ENCODE results near the gene RTN4R.

The RTN4R gene

DNA sequence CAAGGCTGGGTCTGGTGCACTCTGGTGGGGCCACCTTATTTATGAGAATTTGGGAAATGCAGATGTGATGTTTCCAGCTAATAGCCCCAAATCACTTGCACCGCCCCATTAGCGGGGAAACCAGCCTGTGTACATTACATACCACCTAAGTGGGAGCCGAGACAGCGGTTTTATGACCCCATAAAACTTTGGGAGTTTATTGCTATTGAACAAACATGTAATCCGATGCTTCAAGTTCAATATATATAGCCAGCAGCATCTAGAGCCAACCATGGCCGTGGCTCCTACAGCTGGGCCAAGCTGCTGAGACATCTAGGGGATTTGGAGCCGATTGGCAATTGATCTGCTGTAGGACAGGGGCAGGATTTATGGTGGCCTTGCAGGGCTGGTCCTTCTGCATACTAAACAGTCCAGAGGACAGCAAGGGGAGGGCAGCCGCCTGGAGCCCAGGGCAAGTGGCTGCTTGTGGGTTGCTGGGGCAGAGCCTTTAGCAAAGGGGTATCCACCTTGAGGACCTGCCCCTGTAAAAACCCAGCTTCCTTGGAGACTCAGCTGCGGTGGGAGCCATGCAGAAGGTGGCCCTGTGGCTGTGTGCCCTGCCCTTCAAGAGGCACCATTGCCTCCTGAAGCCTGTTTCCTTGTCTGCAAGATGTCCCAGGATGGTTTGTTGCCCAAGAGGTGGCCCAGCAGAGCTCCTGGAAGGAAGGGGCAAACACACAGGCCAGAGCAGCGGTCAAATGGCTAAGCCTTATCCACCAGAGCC is 69.4 kb downstream of the RTN4R start:
- Histone ChIP-seq H3K4me1 (peaks cover 21 to 68% (median 58%) of the 10 kb centered on the region in 10 experiments), H3K9me3 (replicated peaks in 1 of 11) (no peaks in the 10 kb centered on the region), H3K36me3 (no peaks in the 10 kb centered on the region), H4K20me1 (no peaks in the 10 kb centered on the region), H3K27me3 (no peaks in the 10 kb centered on the region), H3K4me2 (no peak overlapping the region), H3K9ac (no peak overlapping the region), H3K4me3 (no peak overlapping the region), H3K27ac (no peak overlapping the region)
- no peak for TF ChIP-seq Cebpa-rat (IDR thresholded peaks at IDR 0.05)

DNA sequence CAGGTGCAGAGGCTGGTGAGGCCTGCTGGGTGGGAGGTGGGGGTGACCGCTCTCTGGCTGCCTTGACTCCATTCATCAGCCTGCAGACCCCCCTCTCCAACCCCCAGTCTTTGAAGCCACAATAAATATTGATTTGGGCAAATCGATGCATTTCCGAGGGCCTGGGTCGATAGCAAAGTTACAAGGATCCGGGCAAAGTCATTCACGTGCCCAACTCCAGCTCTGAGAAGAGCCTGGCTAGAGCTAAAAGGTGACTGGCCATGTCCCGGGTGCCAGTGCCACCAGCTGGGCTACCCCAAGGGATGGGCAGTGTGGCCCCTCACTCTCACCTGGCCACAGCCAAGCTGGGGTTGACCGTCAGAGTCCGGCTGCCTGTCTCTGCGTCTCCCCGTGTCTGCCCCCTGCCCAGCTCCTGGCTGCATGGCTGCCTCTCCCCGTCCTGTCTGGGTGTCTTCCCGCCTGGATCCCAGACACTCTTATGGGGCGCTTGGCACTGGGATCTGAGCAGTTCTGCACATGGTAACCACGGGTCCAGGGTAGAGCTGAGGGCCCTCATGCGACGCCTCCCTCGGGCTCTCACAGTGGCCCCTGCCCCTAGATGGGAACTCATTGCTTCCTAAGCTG is 70.6 kb downstream of the RTN4R start:
- Histone ChIP-seq H3K4me3 (no peak overlapping the region), H3K4me2 (no peak overlapping the region), H3K36me3 (no peaks in the 10 kb centered on the region), H3K9me3 (replicated peaks in 1 of 11) (no peaks in the 10 kb centered on the region), H4K20me1 (no peaks in the 10 kb centered on the region), H3K9ac (no peak overlapping the region), H3K4me1 (peaks cover 17 to 68% (median 53%) of the 10 kb centered on the region in 10 experiments), H3K27ac (no peak overlapping the region), H3K27me3 (no peaks in the 10 kb centered on the region)
- TF ChIP-seq Cebpa-rat (IDR thresholded peaks at IDR 0.05) = no peak

DNA sequence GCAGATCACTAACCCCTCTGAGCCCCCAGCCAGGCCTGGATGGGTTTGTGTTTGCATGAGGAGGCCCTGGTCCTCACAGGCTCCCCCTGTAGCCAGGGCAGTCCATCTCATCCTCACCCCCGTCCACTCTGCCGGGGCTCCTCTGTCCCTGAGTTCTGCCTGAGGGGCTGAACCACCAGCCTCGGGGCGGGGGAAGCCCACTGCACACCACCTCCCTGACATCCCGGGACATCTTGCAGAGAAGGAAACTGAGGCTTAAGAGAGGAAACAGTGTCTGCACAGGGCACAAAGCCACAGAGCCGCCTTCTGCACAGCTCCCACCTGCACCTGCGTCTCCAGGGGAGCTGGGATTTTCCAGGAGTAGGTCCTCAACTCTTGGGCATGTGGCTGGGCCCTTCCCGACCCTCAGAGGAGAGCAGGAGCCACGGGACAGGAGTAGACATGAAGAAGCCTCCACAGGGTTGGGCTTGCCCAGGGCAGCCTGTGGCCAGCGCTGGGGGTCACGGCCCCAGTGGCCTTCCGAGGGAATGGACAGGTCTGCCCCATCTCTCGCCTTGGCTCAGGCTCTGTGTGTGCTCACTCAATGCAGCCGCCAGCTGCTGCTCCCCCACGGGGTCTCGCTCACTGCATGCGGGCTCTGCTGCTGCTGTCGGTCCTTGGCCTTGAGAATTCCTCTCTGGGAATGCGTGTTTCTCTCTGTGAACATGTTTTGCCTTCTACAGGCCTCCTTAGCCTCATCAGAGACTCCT is 71.8 kb downstream of the RTN4R start:
- peak overlapping the region in 2 of 11 experiments; percentile 3 to 13; a peak in 1 of 22 replicates for H3K27ac ChIP-seq
- H3K4me2 ChIP-seq = peak overlapping the region in 9 of 11 experiments; percentile 23 to 72 (median 53); a peak in 14 of 22 replicates
- H3K27me3 ChIP-seq = no peaks in the 10 kb centered on the region
- H3K4me3 ChIP-seq = no peak overlapping the region
- no peaks in the 10 kb centered on the region for H3K36me3 ChIP-seq
- H4K20me1 ChIP-seq = no peaks in the 10 kb centered on the region
- H3K9me3 ChIP-seq (replicated peaks in 1 of 11) = no peaks in the 10 kb centered on the region
- peaks cover 17 to 67% (median 49%) of the 10 kb centered on the region in 10 experiments for H3K4me1 ChIP-seq
- no peak for TF ChIP-seq Cebpa-rat (IDR thresholded peaks at IDR 0.05)
- H3K9ac ChIP-seq = peak overlapping the region in 3 of 11 experiments; percentile 20 to 41 (median 35); a peak in 4 of 22 replicates

DNA sequence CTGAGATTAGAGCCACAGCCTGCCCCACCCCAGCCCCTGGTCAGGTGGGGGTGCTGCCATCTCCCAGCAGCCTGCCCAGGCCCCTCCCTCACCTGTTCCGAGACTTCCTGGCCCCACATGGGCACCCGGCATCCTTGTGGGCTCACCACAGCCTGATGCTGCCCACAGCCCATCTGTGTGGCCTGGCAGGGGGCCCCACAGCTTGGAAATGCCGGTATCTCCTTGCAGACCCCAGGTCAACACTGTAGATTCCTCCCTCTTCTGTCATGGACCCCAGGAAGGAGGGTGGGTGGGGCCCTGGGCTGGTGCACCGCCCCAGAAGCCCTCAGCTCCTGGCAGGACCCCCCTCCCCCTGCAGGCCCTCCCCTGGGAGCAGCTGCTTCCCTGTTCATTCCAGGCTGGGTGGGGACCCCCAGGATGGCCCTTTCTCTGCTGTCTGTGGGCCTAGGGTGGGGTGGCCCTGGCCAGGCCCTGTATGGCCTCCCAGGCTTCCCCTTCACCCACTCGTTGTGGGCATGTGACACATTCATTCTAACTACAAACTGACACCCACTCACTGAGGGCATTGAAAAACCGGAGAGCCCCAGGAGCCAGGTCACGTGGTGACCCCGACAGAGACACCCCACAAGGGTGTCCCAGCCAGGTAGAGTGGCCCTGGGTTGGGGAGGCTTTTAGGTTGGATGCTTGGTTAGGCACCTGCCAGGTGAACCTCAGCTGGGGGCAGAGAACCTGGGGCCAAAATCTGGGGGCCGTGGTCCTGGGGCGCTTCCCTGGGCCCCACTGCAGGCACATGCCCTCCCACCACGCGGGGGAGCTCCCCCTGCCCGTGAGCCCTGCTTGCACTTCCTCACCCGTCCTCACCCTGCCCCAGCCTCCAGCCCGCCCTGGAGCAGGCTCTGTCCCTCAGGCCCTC is 73.2 kb downstream of the RTN4R start:
- Histone ChIP-seq H3K27me3 (no peaks in the 10 kb centered on the region), H3K27ac (peak overlapping the region in 4 of 11 experiments; percentile 1 to 40 (median 26); a peak in 3 of 22 replicates), H3K9ac (peak overlapping the region in 7 of 11 experiments; percentile 10 to 41 (median 26); a peak in 3 of 22 replicates), H3K4me1 (peaks cover 9 to 68% (median 47%) of the 10 kb centered on the region in 10 experiments), H3K4me3 (no peak overlapping the region), H3K9me3 (replicated peaks in 1 of 11) (no peaks in the 10 kb centered on the region), H3K4me2 (peak overlapping the region; percentile 39 to 72 (median 54); a peak in 21 of 22 replicates), H4K20me1 (no peaks in the 10 kb centered on the region), H3K36me3 (no peaks in the 10 kb centered on the region)
- no peak for TF ChIP-seq Cebpa-rat (IDR thresholded peaks at IDR 0.05)

DNA sequence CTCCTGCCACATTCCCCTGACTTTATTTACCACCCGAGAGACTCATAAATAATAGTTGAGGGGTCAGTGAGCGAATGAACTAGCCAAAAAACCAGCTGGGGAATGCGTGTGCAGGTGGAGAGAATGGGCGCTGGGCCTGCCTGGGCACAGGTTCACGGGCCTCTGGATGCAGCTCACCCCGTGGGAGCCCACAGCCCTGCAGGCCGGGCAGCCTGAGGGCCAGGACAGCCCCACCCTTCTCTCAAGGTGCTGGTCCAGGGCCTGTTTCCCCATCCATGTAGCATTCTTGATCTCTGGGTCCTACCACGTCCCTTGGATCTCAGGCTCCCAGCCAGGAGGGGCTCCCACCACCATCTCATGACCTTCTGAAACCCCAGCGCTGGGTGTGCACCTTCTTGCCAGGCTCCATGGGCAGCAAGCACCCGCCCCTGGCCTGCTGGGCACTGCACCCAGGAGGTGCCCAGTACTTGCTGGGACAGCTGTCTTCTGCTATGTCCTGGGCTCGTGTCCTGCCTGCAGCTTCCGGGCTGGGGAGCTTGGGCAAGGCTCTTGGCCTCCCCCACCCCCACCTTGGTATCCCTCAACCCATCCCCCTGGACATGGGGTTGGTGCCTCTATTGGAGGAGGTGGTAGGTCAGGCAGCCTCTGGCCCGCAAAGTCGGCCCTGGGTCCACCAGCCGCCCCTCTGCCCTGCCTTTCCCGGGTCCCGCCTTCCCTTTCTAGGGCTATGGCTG is 74.2 kb downstream of the RTN4R start:
- peaks cover 9 to 68% (median 48%) of the 10 kb centered on the region in 10 experiments for H3K4me1 ChIP-seq
- H3K4me3 ChIP-seq = no peak overlapping the region
- H3K36me3 ChIP-seq = no peaks in the 10 kb centered on the region
- H4K20me1 ChIP-seq = no peaks in the 10 kb centered on the region
- H3K27me3 ChIP-seq = no peaks in the 10 kb centered on the region
- H3K4me2 ChIP-seq = peak overlapping the region in 6 of 11 experiments; percentile 47 to 72 (median 61); a peak in 7 of 22 replicates
- no peak for TF ChIP-seq Cebpa-rat (IDR thresholded peaks at IDR 0.05)
- no peaks in the 10 kb centered on the region for H3K9me3 ChIP-seq (replicated peaks in 1 of 11)
- no peak overlapping the region for H3K27ac ChIP-seq
- H3K9ac ChIP-seq = no peak overlapping the region

DNA sequence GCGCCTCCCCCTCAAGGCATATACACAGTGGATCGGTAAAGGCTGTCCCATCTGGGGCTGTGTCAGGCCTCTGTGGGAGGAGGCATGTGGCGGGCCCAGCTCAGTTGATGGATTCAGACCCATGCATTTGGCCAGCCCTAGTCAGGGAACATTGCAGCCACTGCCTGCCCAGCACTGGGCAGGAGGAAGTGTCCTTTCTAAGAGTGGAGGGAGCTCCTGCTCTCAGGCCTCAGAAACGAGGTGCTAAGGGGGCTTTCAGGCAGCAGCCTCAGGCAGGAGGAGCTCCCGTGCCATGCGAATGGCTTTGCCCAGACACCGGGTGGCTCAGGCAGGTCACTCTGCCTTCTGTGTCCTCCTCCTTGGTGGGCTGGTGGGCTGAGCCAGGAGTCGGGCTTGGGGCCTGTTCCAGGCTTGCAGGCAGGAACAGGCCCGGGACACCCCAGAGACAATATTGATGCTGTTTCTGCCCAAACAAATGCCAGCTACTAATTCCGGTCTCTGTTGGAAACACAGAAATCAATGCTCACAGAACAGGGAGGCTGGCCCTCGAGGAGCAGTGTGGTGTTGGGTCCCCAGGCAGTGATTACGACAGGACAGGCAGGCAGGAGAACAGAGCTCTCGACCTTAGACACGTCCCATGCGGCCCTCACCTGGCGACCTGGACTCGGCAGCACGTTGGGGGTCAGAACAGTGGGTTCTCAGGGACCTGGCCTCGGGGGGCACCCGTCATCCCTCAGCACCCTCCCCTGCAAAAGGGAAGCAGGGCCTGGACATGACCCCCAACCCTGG is 75.0 kb downstream of the RTN4R start:
- no peaks in the 10 kb centered on the region for H4K20me1 ChIP-seq
- peak overlapping the region in 2 of 11 experiments; percentile 25 to 32; a peak in 3 of 22 replicates for H3K9ac ChIP-seq
- peak overlapping the region in 6 of 11 experiments; percentile 0 to 42 (median 32); a peak in 6 of 22 replicates for H3K4me2 ChIP-seq
- peak overlapping the region in 1 of 11 experiments; percentile 23; a peak in 1 of 22 replicates for H3K27ac ChIP-seq
- no peak overlapping the region for H3K4me3 ChIP-seq
- peaks cover 9 to 73% (median 55%) of the 10 kb centered on the region in 10 experiments for H3K4me1 ChIP-seq
- no peak for TF ChIP-seq Cebpa-rat (IDR thresholded peaks at IDR 0.05)
- no peaks in the 10 kb centered on the region for H3K36me3 ChIP-seq
- H3K9me3 ChIP-seq (replicated peaks in 1 of 11) = no peaks in the 10 kb centered on the region
- H3K27me3 ChIP-seq = no peaks in the 10 kb centered on the region

DNA sequence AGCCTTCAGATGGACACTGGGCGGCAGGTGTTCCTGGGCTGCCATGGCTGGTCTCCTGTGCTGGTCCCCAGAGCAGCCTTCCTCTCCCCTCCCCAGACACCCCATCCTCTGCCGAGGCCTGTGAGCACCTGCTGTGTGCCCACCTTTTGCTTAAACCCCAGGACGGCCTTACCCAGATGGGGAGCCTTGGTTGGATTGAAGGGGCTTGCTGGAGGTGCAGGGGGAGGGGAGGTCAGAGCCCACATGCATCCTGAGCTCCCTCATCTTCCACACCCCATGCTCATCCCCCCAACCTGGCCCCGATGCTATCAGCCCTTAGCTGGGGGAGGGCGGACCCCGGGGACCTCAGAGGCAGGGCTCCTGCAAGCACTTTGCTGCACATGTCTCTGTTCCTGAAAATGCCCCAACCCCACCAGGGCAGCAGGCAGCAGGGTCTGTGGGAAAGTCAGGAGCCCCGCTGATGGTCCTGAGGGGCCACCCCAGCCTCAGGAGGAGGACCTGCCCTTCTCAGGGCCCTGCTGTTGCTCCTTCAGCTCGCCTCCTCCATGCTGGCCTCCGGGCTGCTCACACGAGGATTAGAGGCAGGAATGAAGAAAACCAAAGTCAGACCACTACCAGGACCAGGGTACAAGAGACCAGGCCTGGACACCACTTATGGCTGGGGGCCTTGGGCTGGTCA is 75.7 kb downstream of the RTN4R start:
- no peak for TF ChIP-seq Cebpa-rat (IDR thresholded peaks at IDR 0.05)

More for the DNA sequence above, 75.7 kb downstream of the RTN4R start:
- no peak overlapping the region for H3K4me3 ChIP-seq
- no peaks in the 10 kb centered on the region for H3K27me3 ChIP-seq
- peaks cover 9 to 81% (median 62%) of the 10 kb centered on the region in 10 experiments for H3K4me1 ChIP-seq
- H3K9me3 ChIP-seq (replicated peaks in 1 of 11) = no peaks in the 10 kb centered on the region
- H3K4me2 ChIP-seq = peak overlapping the region in 6 of 11 experiments; percentile 0 to 42 (median 32); a peak in 7 of 22 replicates
- peak overlapping the region in 1 of 11 experiments; percentile 23; a peak in 1 of 22 replicates for H3K27ac ChIP-seq
- H3K36me3 ChIP-seq = no peaks in the 10 kb centered on the region
- H4K20me1 ChIP-seq = no peaks in the 10 kb centered on the region; a peak in 1 of 22 replicates
- H3K9ac ChIP-seq = peak overlapping the region in 3 of 11 experiments; percentile 23 to 32 (median 29); a peak in 1 of 22 replicates

All from BLaER1 treated with 17β-estradiol and CSF1 and Interleukin-3, amounts not matched to agents 10 nM and 100 nM (cell line).